ENCODE measurements around the gene ABHD17C. TPM values are rescaled to one million over a fixed set of nuclear protein-coding genes. Genes with fewer than 3 reads are reported as not detected.

The ABHD17C gene
- total RNA-seq, 1 donor from 2014 or later = 8.5 TPM

DNA sequence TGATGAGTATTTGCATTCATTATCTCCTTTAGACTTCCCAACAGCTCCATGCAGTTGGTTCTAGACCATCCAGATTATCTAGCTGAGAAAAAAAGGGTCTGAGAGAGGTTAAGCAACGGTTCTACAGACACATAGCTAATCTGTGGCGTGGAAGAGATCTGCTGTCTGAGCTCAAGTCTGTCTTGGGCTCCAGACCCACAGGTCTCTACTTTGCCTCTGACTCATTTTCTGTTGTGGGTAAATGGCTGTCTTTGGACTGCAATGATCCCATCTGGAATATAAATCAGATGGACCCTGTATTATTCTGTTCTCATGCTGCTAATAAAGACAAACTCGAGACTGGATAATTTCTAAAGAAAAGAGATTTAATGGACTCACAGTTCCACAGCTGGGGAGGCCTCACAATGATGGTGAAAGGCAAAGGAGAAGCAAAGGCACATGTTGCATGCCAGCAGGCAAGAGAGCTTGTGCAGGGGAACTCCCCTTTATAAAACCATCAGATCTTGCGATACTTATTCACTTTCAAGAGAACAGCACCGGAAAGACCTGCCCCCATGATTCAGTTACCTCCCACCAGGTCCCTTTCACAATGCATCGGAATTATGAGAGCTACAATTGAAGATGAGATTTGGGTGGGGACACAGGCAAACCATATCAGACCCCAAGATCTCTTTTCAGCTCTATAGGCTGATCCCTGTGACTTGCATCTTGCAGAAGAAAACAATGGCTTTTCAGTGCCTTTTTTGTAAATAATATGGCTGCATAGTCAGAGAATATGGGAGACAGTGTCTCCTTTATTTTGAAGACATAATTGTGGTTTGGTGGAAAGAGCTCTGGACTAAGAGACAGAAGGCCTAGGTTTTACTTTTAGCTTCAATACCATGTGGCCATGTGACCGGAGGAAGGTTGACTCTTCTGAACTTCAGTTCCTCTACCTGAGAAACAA, 108.7 kb downstream of the ABHD17C start:
- intact Hi-C loops (cut with DNase I) = no loop called here

DNA sequence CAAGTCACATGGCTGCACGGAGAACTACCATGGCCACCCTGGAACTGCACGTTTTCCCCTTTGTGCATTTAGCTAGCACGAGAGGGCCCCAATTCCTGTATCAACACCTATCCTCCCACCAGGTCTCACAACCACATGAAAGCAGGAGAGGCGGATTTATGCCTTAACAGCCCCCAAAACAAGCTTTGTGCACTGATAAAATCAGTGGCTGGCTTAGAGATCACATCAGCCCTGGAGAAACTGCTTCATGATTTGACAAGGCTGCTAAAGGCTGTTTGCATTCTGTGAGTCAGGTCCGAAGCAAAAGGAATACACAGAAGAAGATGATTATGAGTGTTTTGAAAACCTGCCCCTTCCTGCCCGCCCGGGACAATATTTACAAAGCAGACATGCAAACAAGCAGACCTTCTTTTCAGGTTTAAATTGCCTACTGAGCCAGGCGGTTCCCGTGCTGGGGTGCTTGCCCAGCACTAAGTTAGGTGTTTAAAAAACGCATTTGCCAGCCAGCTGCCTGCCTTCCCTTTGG, 109.9 kb downstream of the ABHD17C start:
- DNase-seq (ENCODE audit: low spot score) = no peak
- intact Hi-C loops (cut with DNase I) = no loop called here

More for the DNA sequence above, 108.7 kb downstream of the ABHD17C start:
- DNase-seq (ENCODE audit: low spot score) = no peak

Other genes starting within 250 kb of the ABHD17C start
- gene CEMIP, start 84.1 kb downstream of the ABHD17C start, total RNA-seq = 0.46 TPM

Data from cardiac septum (tissue), 1 donor.